HG02798 (cell line): ENCODE results near the gene MIR17HG.
A peak's percentile ranks its signal among the peaks of the same experiment; 100 is the strongest.
"Not testable (repeated sequence)": the region's sequence is repeated elsewhere in the genome, so short reads cannot be mapped to it uniquely, and the experiment has no call there.

Experiments used
- ATAC-seq: cut with Tn5 transposase; IDR thresholded peaks from one replicate; pipeline ENCODE4 v1.9.1; 2021; ENCODE audit warnings: mild to moderate bottlenecking; ENCODE audit not compliant: unreplicated experiment, poor library complexity

Gene MIR17HG

GRCh38 chr13:91347202-91347995 lies at the start of gene MIR17HG:
Gene MIR17HG, plus strand, starts transcription at chr13:91347687.
- ATAC-seq = peak; percentile 64

GRCh38 chr13:91298060-91298459 lies 49.4 kb upstream of the MIR17HG start:
- no peak for ATAC-seq

- ATAC-seq = peak; percentile 89
Observed at GRCh38 chr13:91302111-91302510, 45.4 kb upstream of the MIR17HG start.

GRCh38 chr13:91303031-91303430 lies 44.5 kb upstream of the MIR17HG start:
- ATAC-seq = no peak

- no peak for ATAC-seq
Observed at GRCh38 chr13:91304741-91305140, 42.7 kb upstream of the MIR17HG start.

- no peak for ATAC-seq
Observed at GRCh38 chr13:91305652-91306051, 41.8 kb upstream of the MIR17HG start.

GRCh38 chr13:91307887-91308286 lies 39.6 kb upstream of the MIR17HG start:
- no peak for ATAC-seq

- ATAC-seq = peak; percentile 34
Observed at GRCh38 chr13:91308299-91308698, 39.2 kb upstream of the MIR17HG start.

- ATAC-seq = no peak
Observed at GRCh38 chr13:91311491-91311890, 36.0 kb upstream of the MIR17HG start.

GRCh38 chr13:91312324-91312723 lies 35.2 kb upstream of the MIR17HG start:
- no peak for ATAC-seq

GRCh38 chr13:91313103-91313502 lies 34.4 kb upstream of the MIR17HG start:
- ATAC-seq = peak; percentile 83

GRCh38 chr13:91313581-91313980 lies 33.9 kb upstream of the MIR17HG start:
- peak; percentile 67 for ATAC-seq

- ATAC-seq = no peak
Observed at GRCh38 chr13:91314888-91315287, 32.6 kb upstream of the MIR17HG start.

GRCh38 chr13:91318886-91319285 lies 28.6 kb upstream of the MIR17HG start:
- no peak for ATAC-seq

- ATAC-seq = no peak
Observed at GRCh38 chr13:91319996-91320395, 27.5 kb upstream of the MIR17HG start.

- ATAC-seq = not testable (repeated sequence)
Observed at GRCh38 chr13:91320990-91321389, 26.5 kb upstream of the MIR17HG start.

GRCh38 chr13:91323349-91323748 lies 24.1 kb upstream of the MIR17HG start:
- ATAC-seq = no peak

GRCh38 chr13:91326146-91326545 lies 21.3 kb upstream of the MIR17HG start:
- no peak for ATAC-seq

GRCh38 chr13:91328726-91329125 lies 18.8 kb upstream of the MIR17HG start:
- ATAC-seq = no peak

GRCh38 chr13:91329733-91330132 lies 17.8 kb upstream of the MIR17HG start:
- ATAC-seq = peak; percentile 31

- ATAC-seq = peak; percentile 88
Observed at GRCh38 chr13:91331047-91331915, 16.2 kb upstream of the MIR17HG start.
